HG03575 (cell line): ENCODE measurements around the gene TXNDC8.
"Not testable (repeated sequence)": the region's sequence is repeated elsewhere in the genome, so short reads cannot be mapped to it uniquely, and the experiment has no call there.

Source experiments
- ATAC-seq: cut with Tn5 transposase; IDR thresholded peaks from one replicate; pipeline ENCODE4 v1.9.1; 2021; ENCODE audit not compliant: unreplicated experiment, insufficient number of reproducible peaks, low FRiP score; ENCODE audit errors: extremely low read depth

The TXNDC8 gene

GRCh38 chr9:110330484-110331105 is 7.1 kb downstream of the TXNDC8 start:
- no peak for ATAC-seq

DNA sequence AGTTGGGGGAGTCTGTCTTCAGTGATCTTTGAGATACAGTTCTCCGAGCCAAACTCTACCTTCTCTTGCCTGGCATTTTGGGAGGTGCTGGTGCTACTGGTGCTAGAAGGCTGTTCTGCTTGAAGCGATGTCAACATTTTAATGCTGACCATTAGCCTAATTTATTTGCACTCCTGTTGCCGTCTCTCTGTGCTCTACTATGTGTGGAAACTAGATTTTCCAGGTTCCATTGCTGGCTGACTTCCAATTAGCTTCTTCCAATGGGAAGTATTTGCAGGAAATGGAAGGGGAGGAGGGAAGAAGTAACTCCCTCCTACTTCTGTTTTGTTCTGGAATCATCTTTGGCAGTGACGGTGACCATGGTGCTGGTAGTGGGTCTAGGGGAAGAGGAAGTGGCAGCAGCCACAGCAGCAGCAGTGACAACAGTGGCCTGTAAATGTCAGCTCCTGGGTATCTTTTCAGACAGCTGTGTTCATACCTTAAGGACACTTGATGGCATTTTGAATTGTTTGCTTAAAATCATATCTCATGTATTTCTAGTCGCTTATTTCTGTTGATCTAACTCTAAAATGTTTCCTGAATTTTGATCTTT is 7.9 kb downstream of the TXNDC8 start:
- ATAC-seq, result no peak

DNA sequence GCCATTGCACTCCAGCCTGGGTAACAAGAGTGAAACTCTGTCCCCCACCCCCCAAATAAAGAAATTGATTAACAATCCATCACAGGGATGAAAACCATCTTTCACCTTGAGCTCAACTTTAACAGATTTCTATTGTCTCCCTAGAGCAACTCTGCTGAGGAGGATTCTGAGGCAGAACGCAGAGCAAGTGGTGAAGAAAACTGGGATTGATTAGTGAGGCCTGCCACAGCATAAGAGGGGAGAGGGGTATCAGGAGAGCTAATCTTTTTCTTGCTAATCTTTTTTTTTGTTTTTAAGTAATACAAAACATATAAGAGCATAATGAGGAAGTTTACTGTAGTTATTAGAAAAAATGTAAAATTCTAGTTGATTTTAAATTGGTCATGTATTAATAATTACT is 8.9 kb downstream of the TXNDC8 start:
- no peak for ATAC-seq

- ATAC-seq, result no peak
These were observed 9.9 kb downstream of the TXNDC8 start for GRCh38 chr9:110327716-110328115.

- no peak for ATAC-seq
These were observed 13.8 kb downstream of the TXNDC8 start for GRCh38 chr9:110323818-110324217.

DNA sequence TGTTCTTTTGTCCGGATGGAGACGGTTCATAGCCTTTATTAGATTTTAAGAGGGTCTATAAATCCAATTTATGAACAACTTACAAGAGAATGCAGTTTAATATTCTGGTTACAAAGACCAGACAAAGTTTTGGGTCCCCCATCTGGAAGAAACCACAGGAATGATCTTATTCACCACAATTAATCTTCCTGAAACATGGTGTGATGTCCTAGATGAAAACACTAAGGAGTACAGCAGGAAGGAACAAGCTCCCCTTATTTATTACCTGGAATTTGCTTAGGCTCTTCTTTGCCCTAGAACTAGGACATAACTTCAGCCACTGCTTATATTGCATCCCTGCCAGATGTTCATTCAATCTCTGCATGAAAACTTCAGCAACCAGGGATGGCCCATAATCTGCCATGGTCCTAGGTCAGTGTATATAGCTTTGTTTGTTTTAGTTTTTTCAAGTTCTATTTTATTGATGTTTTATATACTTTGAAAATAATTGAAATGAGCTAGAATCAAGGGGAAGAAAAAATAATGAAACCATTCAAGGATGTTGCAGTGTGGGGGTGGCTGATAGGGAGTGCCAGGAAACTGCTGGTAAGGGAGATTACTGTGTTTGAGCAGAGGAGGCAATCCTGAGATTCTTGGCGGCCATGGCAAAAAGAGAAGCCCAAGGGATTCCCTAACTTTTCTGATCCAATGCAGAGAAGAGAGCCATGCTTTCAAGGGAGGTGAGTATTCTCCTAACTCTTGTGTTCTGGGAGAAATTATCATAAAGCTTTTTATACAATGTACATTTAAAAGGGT is 16.8 kb downstream of the TXNDC8 start:
- ATAC-seq, result no peak

GRCh38 chr9:110319781-110320492 is 17.7 kb downstream of the TXNDC8 start:
- ATAC-seq, result no peak

DNA sequence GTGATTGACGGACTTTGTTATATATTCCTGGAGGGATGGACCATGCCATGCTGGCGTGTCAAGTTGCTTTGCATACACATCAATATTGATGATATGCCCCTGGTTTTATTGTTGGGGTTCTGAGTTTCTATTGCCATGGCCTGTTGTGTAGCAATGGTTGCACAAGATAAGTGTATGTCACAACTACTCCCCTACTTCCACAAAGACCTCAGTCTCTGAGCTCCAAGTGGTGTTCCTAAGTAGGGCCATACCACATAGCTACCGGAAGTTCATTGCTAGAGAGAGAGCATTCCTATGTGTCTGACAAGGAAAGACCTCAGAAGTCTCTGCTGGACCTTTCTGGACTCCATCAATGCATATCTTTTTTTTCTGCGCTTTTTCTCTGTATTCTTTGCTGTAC is 19.8 kb downstream of the TXNDC8 start:
- no peak for ATAC-seq

DNA sequence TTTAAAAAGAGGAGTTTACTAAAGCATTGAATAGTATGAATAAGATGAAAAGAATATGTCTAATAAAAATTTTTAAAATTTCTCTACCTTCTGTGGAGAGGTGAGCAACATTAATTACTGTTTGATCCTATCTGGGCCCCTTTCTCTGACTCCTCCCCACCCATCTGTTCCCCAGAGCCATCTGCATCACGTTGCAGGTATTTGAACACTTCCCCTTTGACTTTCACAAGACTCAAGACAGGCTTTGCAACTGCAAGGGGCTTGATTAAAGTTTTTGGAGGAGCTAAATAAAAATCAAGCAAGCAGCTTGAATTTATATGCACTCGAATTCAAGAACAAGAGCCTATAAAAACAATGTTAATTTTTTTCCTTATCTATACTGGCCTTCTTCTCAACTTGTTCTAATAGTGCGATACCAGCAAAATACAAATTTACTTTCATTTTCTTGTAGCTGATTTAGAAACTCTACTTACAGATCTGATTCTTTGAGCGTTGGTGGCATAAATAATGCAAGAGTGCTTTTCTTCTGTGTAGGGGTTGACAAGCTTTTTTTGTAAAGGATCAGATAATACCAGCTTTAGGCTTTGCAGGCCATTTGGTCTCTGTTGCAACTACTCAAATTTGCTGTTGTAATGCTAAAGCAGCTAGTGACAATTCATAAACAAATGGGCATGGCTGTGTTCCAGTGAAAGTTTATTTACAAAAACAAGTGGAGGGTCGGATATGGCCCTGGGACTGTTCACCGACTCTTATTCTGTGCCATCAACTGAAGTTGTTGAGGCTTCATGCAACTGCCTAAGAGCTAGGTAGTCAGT is 21.2 kb downstream of the TXNDC8 start:
- ATAC-seq, result peak; percentile 69

DNA sequence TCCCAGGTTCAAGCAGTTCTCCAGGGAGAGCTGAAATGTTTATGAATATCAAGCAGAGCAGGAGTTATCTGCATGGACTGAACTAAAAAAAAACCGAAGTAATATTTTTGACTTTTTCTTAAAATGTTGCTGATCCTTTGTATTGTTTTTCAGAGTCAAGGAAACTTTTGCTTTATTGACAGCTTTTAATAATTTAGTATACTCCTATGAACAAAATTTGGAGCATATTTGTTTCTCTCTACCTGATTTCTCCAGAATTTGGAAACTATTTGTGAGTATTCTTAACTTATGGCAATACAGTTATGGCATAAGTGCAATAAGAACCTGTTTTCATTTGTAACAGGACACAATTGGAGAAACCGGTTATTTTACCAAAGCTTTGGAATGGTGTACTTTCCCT is 25.7 kb downstream of the TXNDC8 start:
- not testable (repeated sequence) for ATAC-seq

DNA sequence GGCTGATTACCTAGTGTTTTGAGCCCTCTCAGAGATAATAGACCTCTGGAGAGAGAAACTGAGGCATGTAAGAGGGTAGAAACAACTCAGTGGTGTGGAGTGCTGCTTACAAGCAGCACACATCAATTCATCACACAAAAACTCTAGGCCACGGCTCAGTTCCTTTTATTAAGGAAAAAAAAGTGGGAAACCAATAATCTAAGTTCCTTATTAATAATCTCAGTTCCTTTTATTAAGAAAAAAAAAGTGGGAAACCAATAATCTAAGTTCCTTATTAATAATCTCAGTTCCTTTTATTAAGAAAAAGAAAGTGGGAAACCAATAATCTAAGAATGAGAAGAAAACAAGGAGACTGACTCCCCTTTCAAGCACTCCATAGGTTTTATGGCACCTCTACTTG is 28.0 kb downstream of the TXNDC8 start:
- ATAC-seq, result no peak

DNA sequence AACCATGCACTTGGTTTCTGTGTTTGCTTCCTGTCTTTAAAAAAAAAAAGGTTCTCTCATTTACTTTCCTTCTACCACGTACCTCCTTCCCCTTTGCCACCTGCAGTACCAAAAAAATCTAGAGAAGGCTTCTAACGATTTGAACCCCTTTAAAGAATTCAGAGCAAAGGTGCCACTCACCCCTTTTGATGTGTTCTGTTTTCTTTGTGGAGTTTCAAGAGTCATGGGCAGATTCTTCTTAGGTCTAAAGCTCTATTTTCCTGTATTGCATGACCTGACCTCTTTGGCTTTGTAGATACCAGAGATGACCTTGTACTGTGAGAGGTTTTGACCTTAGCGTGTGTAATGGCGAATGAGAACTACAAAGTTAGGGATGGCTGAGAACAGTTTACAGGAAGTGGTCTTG is 29.0 kb downstream of the TXNDC8 start:
- ATAC-seq, result no peak

- no peak for ATAC-seq
These were observed 30.5 kb downstream of the TXNDC8 start for GRCh38 chr9:110307191-110307590.

GRCh38 chr9:110303133-110303532 is 34.5 kb downstream of the TXNDC8 start:
- ATAC-seq, result no peak

- no peak for ATAC-seq
These were observed 39.5 kb downstream of the TXNDC8 start for GRCh38 chr9:110298043-110298605.

DNA sequence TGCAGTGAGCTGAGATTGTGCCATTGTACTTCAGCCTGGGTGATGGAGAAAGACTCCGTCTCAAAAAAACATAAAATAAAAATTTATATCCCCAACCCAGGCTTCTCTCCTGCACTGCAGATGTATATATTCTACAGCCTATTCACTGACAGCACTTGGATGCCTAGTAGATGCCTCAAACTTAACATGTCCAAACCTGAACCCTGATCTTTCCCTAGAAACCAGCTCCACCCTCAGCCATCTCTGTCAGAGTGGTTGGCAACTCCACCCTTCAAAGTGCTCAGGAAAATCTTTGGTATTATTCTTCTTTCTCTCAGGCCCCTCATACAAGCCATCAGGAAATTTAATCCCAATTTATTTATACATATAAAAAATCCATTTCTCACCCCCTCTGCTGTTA is 44.4 kb downstream of the TXNDC8 start:
- ATAC-seq, result no peak

DNA sequence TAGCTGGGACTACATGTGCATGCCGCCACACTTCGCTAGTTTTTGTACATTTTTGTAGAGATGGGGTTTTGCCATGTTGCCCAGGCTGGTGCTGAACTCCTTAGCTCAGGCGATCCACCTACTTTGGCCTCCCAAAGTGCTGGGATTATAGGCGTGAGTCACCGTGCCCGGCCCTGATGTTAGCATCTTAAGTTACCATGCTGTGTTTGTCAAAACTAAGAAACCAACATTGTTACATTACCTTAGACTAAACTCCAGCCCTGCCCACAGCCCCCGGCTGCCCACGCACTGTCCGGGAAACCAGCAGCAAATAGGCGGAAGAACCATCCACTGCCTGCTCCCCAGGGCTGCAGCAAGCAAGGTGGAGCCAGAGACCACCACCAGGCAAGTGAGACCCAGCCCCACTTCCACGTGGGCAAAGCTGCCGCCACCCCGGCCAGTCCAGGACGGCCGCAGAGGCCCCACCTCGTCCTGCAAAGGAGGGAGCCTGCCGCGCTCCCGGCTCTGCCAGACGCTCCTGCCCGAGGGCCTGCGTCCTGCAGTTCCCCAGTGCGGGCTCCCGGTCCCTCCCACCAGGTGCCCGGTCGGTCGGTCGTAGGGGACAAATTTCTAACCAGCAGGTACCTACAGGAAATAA is 45.6 kb downstream of the TXNDC8 start:
- no peak for ATAC-seq

- ATAC-seq, result no peak
These were observed 47.7 kb downstream of the TXNDC8 start for GRCh38 chr9:110290001-110290400.
